SK-N-MC (cell line): ENCODE data around the gene NME9.

Source experiments
- EZH2 ChIP-seq: fragments of 200-600 bp; sonication (generic); IDR thresholded peaks from one replicate; pipeline ENCODE4 v1.6.1; 2017; ENCODE audit warnings: antibody characterized with exemption
- POLR2AphosphoS5 ChIP-seq: IDR thresholded peaks from 2 replicates; pipeline ENCODE4 v1.6.1; 2012; ENCODE audit warnings: mild to moderate bottlenecking, low read depth, low read length, borderline replicate concordance

DNA sequence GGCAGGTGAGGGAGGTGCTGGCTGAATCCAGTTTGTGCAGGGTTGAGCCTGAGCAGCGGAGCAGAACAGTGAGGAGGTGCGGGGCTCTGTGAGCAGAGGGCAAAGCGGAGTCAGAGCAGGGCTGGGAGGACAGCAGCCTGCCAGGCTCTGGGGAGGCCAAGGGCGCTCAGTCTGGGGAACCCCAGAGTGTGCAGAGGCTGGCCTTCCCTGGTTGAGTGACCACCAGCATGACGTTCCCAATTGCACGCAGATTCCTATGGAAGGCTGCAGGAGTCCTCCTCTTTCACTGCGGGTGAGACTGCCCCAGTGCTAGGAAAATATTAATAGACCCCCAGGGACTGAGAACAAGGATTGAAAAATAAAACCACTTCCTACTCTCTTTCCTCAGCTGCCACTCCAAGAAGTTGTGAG is 31.9 kb upstream of the NME9 start:
- TF ChIP-seq EZH2 (no peak), POLR2AphosphoS5 (no peak)
